ENCODE data around the gene MCF2L2. TPM values are rescaled to one million over a fixed set of nuclear protein-coding genes. Genes with fewer than 3 reads are reported as not detected.

MCF2L2 gene
- total and polyA plus RNA-seq, 12 donors: 6.5 to 62.7 (median 21.7) TPM

GRCh38 chr3:183193762-183194689 is 234.4 kb downstream of the MCF2L2 start:
- Histone ChIP-seq H3K27me3 (no peaks in the 10 kb centered on the region), H3K27ac (no peak overlapping the region), H3K36me3 (replicated peaks in 1 of 2) (no peaks in the 10 kb centered on the region), H3K9me3 (replicated peaks in 1 of 3) (no peaks in the 10 kb centered on the region), H3K4me1 (replicated peaks in 1 of 2) (peaks cover 12 to 14% of the 10 kb centered on the region in 2 donors), H3K4me3 (no peak overlapping the region)
- WGBS, 4 donors: 72 to 86% (median 77%) methylated on average over 10 of the region's 10 CpGs
- no peak for DNase-seq
- no peak for TF ChIP-seq POLR2A (IDR thresholded peaks at IDR 0.05)
- TF ChIP-seq, protein P1, sequence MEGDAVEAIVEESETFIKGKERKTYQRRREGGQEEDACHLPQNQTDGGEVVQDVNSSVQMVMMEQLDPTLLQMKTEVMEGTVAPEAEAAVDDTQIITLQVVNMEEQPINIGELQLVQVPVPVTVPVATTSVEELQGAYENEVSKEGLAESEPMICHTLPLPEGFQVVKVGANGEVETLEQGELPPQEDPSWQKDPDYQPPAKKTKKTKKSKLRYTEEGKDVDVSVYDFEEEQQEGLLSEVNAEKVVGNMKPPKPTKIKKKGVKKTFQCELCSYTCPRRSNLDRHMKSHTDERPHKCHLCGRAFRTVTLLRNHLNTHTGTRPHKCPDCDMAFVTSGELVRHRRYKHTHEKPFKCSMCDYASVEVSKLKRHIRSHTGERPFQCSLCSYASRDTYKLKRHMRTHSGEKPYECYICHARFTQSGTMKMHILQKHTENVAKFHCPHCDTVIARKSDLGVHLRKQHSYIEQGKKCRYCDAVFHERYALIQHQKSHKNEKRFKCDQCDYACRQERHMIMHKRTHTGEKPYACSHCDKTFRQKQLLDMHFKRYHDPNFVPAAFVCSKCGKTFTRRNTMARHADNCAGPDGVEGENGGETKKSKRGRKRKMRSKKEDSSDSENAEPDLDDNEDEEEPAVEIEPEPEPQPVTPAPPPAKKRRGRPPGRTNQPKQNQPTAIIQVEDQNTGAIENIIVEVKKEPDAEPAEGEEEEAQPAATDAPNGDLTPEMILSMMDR (IDR thresholded peaks at IDR 0.05): no peak
- intact Hi-C loops (cut with DNase I): no loop called here

GRCh38 chr3:183192650-183193300 is 235.6 kb downstream of the MCF2L2 start:
- intact Hi-C loops (cut with DNase I): no loop called here
- no peak for DNase-seq
- no peak overlapping the region for H3K4me3 ChIP-seq
- TF ChIP-seq POLR2A (IDR thresholded peaks at IDR 0.05): no peak
- TF ChIP-seq, protein P1 (IDR thresholded peaks at IDR 0.05): no peak
- no peak overlapping the region for H3K27ac ChIP-seq
- no peaks in the 10 kb centered on the region for H3K9me3 ChIP-seq (replicated peaks in 1 of 3)
- H3K4me1 ChIP-seq (replicated peaks in 1 of 2): peaks cover 12 to 15% of the 10 kb centered on the region in 2 donors
- 95 to 97% (median 96%) methylated on average over 7 of the region's 7 CpGs for WGBS, 4 donors
- no peaks in the 10 kb centered on the region for H3K36me3 ChIP-seq (replicated peaks in 1 of 2)
- H3K27me3 ChIP-seq: no peaks in the 10 kb centered on the region

DNA sequence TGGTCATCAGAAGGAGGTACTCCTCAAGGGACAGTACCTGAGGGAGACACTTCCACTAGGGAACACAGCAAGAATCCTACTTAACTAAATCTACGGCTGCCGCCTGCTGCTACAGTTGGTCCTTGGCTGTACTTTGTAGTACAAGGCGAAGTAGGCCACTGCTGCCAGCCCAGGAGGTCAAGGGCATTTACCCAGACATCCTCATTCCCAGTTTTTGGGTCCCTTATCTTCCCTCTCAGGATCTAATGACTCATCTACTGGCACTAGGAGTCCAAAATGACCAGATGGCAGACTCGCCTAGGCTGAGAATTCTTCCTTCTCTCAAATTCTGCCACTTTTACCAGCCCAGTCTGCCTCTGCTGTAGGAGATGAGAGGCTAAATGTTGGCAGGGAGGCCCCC is 238.8 kb downstream of the MCF2L2 start:
- Histone ChIP-seq H3K4me3 (no peak overlapping the region), H3K27me3 (no peaks in the 10 kb centered on the region), H3K36me3 (replicated peaks in 1 of 2) (no peaks in the 10 kb centered on the region), H3K4me1 (replicated peaks in 1 of 2) (peaks cover 20 to 28% of the 10 kb centered on the region in 2 donors), H3K27ac (peak overlapping the region in 4 of 5 donors; percentile 7 to 66 (median 31)), H3K9me3 (replicated peaks in 1 of 3) (no peaks in the 10 kb centered on the region)
- WGBS, 4 donors: 43 to 49% (median 47%) methylated on average over 2 to 4 of the region's 4 CpGs
- intact Hi-C loops (cut with DNase I): loop anchor here in 1 of 2 donors (5.0 kb wide), 1 partner anchor 188 kb away; no protein-coding TSS in a partner anchor
- DNase-seq: peak; percentile 50 to 88 (median 84)
- TF ChIP-seq POLR2A (IDR thresholded peaks at IDR 0.05): no peak
- TF ChIP-seq, protein P1 (IDR thresholded peaks at IDR 0.05): no peak

DNA sequence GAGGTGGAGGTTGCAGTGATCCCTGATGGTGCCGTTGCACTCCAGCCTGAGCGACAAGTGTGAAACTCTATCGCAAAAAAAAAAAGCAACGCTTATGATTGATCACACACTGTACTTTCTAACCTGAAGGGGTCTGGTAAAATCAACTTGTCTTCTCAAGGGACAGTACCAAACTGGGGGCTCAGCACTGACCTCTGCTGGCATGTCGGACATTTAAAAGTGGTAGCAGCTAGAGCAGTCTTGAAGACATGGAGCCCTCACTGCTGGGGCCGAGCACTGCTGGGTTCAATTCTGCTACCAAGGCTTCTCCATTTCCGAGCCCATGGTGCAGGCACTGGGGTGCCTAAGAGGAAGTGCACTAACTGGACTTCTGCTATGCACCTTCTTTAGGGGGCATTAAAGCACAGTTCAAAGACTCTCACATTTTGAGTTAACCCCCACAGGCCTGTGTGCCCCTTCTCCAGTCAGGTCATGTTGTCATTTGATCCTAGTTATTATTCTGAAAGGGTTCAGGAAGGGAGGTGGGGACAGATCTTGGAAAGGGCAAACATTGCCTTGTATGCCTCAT is 239.4 kb downstream of the MCF2L2 start:
- Histone ChIP-seq H3K4me3 (no peak overlapping the region), H3K4me1 (replicated peaks in 1 of 2) (peaks cover 20 to 28% of the 10 kb centered on the region in 2 donors), H3K9me3 (replicated peaks in 1 of 3) (no peaks in the 10 kb centered on the region), H3K27ac (peak overlapping the region in 2 of 5 donors; percentile 45 to 52), H3K36me3 (replicated peaks in 1 of 2) (no peaks in the 10 kb centered on the region), H3K27me3 (no peaks in the 10 kb centered on the region)
- peak in 3 of 7 donors; percentile 39 to 70 (median 42) for DNase-seq
- no peak for TF ChIP-seq POLR2A (IDR thresholded peaks at IDR 0.05)
- TF ChIP-seq, protein P1 (IDR thresholded peaks at IDR 0.05): peak in 3 of 6 experiments; percentile 13 to 26 (median 21)
- intact Hi-C loops (cut with DNase I): loop anchor here in 1 of 2 donors (5.0 kb wide), 1 partner anchor 188 kb away; no protein-coding TSS in a partner anchor
- WGBS, 4 donors: 78 to 90% (median 85%) methylated on average over 7 of the region's 7 CpGs
